Measurements from ENCODE around the gene LCN10. TPM values are rescaled to one million over a fixed set of nuclear protein-coding genes. Genes with fewer than 3 reads are reported as not detected.
A peak's percentile ranks its signal among the peaks of the same experiment; 100 is the strongest.
"Not testable (repeated sequence)": the region's sequence is repeated elsewhere in the genome, so short reads cannot be mapped to it uniquely, and the experiment has no call there.

The LCN10 gene
- total RNA-seq, 3 donors from 2014 or later (not counting 1 experiment from before 2014, with no cell fraction given) = not detected

DNA sequence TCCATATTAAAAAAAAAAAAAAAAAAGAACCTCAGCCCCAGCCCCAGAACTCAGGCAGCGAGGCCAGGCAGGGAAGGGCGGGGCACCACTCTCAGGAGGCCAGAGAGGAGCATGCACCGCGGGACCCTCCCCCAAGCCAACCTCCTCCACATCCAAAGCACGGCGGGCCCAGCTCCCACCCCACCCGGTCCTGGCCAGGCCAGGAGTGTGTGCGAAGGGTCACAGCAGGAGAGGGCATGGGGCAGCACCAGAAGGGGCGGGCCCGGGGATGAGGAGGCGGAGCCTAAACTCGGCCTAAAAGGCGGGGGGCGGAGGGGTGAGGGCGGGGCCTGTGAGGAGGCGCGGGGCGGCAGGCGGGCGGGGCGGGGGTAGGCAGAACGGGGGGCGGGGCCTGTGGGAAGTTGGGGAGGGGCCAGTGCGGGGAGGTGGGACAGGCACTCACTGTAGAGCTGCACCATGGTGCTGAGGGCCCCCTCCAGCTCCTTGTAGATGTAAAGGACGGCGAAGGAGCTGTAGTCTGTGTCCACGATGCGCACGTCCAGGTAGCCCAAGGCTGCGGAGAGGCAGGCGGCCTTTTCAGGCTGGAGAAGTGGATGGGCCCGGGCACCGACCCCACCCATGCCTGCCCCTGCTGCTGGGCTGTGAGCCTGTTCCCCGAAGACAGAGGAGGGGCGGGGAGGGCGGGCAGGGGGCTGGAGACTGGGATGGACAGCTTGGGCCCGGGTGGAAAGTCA, 20.3 kb upstream of the LCN10 start:
- peaks cover 26% of the 10 kb centered on the region for H3K4me1 ChIP-seq (ENCODE audit: control insufficient read depth, insufficient read depth, low read length)

DNA sequence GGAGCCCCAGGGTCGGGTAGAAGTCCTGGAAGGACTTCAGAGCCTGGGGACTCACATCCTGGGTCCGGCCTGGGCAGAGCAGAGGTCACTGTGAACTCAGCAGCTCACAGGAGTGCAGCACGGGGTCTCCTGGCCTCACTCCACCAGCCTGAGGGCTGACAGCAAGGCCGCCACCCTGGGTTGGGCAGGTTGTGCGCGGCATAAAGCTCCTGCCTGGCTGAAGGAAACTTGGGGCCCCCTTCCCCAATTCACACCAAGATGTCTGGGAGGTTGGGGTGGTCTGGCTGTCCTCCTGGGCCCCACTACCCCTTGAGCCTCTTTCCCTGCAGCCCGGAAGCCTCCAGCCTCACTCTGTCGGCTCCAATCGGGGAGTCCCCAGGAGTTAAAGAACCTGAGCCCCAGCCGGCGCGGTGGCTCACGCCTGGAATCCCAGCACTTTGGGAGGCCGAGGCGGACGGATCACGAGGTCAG, 19.5 kb upstream of the LCN10 start:
- 91% methylated on average over 15 of the region's 17 CpGs for WGBS (ENCODE audit: insufficient coverage)
- Histone ChIP-seq H3K4me1 (ENCODE audit: control insufficient read depth, insufficient read depth, low read length) (peaks cover 25% of the 10 kb centered on the region), H3K9me3 (ENCODE audit: control insufficient read depth, insufficient read depth, low read length) (no peaks in the 10 kb centered on the region), H3K27ac (ENCODE audit: low read length) (no peak overlapping the region), H3K27me3 (ENCODE audit: control insufficient read depth, insufficient read depth, low read length) (no peaks in the 10 kb centered on the region), H3K36me3 (ENCODE audit: control insufficient read depth, insufficient read depth, low read length) (no peaks in the 10 kb centered on the region), H3K4me3 (ENCODE audit: low read length) (no peak overlapping the region)
- Mint-ChIP-seq H3K4me1 (no peaks in the 10 kb centered on the region), H3K27me3 (ENCODE audit: low read depth in 2 of 2) (peaks cover 7 to 10% of the 10 kb centered on the region in 2 donors), H3K4me3 (no peak overlapping the region), H3K9me3 (no peaks in the 10 kb centered on the region), H3K36me3 (no peaks in the 10 kb centered on the region), H3K27ac (no peak overlapping the region)
- TF ChIP-seq, protein P1, sequence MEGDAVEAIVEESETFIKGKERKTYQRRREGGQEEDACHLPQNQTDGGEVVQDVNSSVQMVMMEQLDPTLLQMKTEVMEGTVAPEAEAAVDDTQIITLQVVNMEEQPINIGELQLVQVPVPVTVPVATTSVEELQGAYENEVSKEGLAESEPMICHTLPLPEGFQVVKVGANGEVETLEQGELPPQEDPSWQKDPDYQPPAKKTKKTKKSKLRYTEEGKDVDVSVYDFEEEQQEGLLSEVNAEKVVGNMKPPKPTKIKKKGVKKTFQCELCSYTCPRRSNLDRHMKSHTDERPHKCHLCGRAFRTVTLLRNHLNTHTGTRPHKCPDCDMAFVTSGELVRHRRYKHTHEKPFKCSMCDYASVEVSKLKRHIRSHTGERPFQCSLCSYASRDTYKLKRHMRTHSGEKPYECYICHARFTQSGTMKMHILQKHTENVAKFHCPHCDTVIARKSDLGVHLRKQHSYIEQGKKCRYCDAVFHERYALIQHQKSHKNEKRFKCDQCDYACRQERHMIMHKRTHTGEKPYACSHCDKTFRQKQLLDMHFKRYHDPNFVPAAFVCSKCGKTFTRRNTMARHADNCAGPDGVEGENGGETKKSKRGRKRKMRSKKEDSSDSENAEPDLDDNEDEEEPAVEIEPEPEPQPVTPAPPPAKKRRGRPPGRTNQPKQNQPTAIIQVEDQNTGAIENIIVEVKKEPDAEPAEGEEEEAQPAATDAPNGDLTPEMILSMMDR (IDR thresholded peaks at IDR 0.05) = no peak
- ATAC-seq (no peak), DNase-seq (no peak)
- intact Hi-C loops (cut with micrococcal nuclease) = no loop called here

More for the DNA sequence above, 20.3 kb upstream of the LCN10 start:
- Mint-ChIP-seq H3K27me3 (ENCODE audit: low read depth in 2 of 2) (peaks cover 8 to 10% of the 10 kb centered on the region in 2 donors), H3K27ac (no peak overlapping the region), H3K4me1 (no peaks in the 10 kb centered on the region), H3K9me3 (no peaks in the 10 kb centered on the region), H3K4me3 (no peak overlapping the region), H3K36me3 (no peaks in the 10 kb centered on the region)
- TF ChIP-seq, protein P1 (IDR thresholded peaks at IDR 0.05) = no peak
- Histone ChIP-seq H3K27me3 (ENCODE audit: control insufficient read depth, insufficient read depth, low read length) (no peaks in the 10 kb centered on the region), H3K27ac (ENCODE audit: low read length) (no peak overlapping the region), H3K4me3 (ENCODE audit: low read length) (no peak overlapping the region), H3K9me3 (ENCODE audit: control insufficient read depth, insufficient read depth, low read length) (no peaks in the 10 kb centered on the region), H3K36me3 (ENCODE audit: control insufficient read depth, insufficient read depth, low read length) (no peaks in the 10 kb centered on the region)
- 26% methylated on average over 34 of the region's 37 CpGs for WGBS (ENCODE audit: insufficient coverage)
- DNase-seq (peak in 1 of 2 donors; percentile 56), ATAC-seq (peak in 2 of 3 donors; percentile 30 to 40)
- intact Hi-C loops (cut with micrococcal nuclease) = no loop called here

DNA sequence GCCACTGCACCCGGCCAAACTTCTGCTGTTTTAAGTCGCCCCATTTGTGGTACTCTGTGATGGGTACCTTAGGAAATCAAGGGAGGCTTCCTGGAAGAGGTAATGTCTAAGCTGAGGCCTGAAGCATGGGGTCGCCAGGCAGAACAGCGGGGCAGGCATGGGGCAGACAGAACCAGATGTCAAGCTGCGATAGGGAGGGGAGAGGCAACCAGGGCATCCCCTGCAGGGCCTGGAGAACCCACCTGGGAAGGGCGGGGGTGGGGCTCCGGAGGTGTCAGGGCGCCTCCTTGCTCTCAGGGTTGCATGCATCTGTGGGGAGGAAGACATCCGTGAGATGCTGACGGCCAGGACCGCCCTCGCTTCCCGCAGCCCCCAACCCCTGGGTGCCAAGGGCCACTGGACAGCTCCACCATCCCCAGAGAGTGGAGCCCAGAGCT, 18.8 kb upstream of the LCN10 start:
- Mint-ChIP-seq H3K36me3 (no peaks in the 10 kb centered on the region), H3K27me3 (ENCODE audit: low read depth in 2 of 2) (peaks cover 0 to 5% of the 10 kb centered on the region in 2 donors), H3K4me1 (no peaks in the 10 kb centered on the region), H3K9me3 (no peaks in the 10 kb centered on the region), H3K27ac (no peak overlapping the region), H3K4me3 (no peak overlapping the region)
- DNase-seq (no peak), ATAC-seq (no peak)
- intact Hi-C loops (cut with micrococcal nuclease) = no loop called here
- Histone ChIP-seq H3K4me3 (ENCODE audit: low read length) (no peak overlapping the region), H3K4me1 (ENCODE audit: control insufficient read depth, insufficient read depth, low read length) (peaks cover 19% of the 10 kb centered on the region), H3K27me3 (ENCODE audit: control insufficient read depth, insufficient read depth, low read length) (no peaks in the 10 kb centered on the region), H3K9me3 (ENCODE audit: control insufficient read depth, insufficient read depth, low read length) (no peaks in the 10 kb centered on the region), H3K27ac (ENCODE audit: low read length) (no peak overlapping the region), H3K36me3 (ENCODE audit: control insufficient read depth, insufficient read depth, low read length) (no peaks in the 10 kb centered on the region)
- WGBS (ENCODE audit: insufficient coverage) = 90% methylated on average over 13 of the region's 13 CpGs
- TF ChIP-seq, protein P1 (IDR thresholded peaks at IDR 0.05) = no peak

DNA sequence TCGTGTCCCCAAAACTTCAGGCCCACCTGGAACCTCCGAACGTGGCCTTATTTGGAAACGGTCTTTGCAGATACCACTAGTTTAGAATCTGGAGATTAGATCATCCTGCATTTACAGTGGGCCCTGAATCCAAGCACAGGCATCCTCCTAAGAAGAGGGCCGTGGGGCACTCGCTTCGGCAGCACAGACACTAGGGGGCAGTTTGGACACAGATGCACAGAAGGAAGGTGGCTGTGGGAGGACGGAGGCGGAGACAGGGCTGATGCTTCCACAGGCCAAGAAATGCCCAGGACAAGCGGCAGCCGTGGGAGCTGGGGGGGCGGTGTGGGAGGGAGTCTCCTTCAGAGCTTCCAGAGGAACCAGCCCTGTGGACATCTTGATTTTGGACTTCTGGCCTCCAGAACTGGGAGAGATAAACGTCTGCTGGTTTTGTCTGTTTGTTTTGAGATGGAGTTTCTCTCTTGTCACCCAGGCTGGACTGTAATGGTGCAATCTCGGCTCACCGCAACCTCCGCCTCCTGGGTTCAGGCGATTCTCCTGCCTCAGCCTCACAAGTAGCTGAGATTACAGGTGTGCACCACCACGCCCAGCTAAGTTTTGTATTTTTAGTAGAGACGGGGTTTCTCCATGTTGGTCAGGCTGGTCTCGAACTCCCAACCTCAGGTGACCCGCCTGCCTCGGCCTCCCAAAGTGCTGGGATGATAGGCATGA, 18.2 kb upstream of the LCN10 start:
- peak in 1 of 2 donors; percentile 39 for DNase-seq
- H3K27ac Mint-ChIP-seq; H3K4me3 ChIP-seq (ENCODE audit: low read length); ATAC-seq; H3K27ac ChIP-seq (ENCODE audit: low read length); H3K4me3 Mint-ChIP-seq; H3K9me3 Mint-ChIP-seq; H3K27me3 ChIP-seq (ENCODE audit: control insufficient read depth, insufficient read depth, low read length); intact Hi-C loops (cut with micrococcal nuclease); H3K4me1 Mint-ChIP-seq; H3K27me3 Mint-ChIP-seq (ENCODE audit: low read depth in 2 of 2); H3K36me3 ChIP-seq (ENCODE audit: control insufficient read depth, insufficient read depth, low read length); H3K9me3 ChIP-seq (ENCODE audit: control insufficient read depth, insufficient read depth, low read length); H3K36me3 Mint-ChIP-seq: not testable (repeated sequence)
- whole genome bisulfite sequencing (ENCODE audit: insufficient coverage) = 57% methylated on average over 22 of the region's 22 CpGs
- H3K4me1 ChIP-seq (ENCODE audit: control insufficient read depth, insufficient read depth, low read length) = peaks cover 16% of the 10 kb centered on the region

All from natural killer cell (primary cell).